Ramos (cell line): ENCODE results near the gene TTC7B.

Source experiments
- in situ Hi-C: fragments of 300-500 bp; cut with MboI; formaldehyde crosslinking; loops from one replicate; pipeline ENCODE4 v1.14.3; 2022; ENCODE audit warnings: low sequenced_read_pairs; ENCODE audit not compliant: unreplicated experiment

TTC7B gene

DNA sequence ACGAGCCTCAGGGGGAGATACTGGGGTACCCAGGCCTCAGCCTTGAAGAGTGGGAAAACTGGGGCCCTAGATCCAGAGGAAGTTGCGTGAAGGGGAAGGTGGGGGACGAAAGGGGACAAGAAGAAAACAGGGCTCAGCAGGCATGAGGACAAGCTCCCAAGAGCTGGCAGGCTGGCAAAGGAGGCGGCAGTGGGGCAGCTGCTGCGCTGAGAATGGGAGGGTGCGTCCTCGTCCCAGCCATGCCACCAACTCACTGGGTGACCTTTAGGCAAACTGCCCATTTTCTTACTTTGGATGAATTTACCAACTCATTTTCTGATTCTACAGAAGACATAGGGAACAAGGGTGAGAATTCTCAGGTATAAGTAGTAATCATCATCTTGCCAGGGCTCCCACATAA is 133.6 kb downstream of the TTC7B start:
- in situ Hi-C loops = no loop called here

DNA sequence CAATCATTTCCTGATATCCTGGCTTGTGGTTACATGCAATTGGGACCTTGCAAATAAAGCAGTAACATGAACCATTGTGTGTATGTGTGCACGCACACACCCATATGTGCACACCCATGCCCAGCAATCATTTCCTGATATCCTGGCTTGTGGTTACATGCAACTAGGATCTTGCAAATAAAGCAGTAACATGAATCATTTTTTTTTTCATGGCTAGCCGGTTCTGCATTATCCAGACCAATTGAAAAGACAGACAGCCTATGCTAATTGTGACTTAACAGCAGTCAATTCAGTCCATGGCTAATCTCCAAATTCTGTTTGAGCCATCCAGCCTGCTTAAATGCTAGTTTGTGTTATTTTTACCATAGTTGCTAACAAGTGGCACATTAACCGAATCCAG is 134.3 kb downstream of the TTC7B start:
- in situ Hi-C loops = no loop called here

DNA sequence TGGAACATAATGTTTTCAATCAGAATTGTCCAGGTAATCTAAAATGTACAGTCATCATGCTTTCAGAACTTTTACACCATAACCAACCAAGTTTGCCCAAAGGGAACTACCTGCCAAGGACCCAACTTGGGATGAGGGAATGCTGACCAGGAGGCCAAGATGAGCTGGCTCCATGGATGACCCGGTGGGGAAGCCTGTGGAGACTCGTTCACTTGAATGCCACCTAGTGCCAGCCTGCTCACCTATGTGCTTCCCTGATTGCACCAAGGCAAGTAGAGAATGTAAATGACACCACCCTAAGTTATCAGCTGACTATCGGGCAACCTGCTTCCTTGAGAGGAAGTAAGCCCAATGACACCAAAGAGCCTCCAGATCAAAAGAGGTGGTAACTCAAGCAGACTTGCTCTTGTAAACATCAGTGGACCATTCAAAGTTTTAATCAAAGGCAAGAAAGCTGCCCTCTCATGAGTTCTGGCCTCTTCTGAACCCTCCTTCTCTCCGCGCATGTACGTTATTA is 137.3 kb downstream of the TTC7B start:
- in situ Hi-C loops = no loop called here

DNA sequence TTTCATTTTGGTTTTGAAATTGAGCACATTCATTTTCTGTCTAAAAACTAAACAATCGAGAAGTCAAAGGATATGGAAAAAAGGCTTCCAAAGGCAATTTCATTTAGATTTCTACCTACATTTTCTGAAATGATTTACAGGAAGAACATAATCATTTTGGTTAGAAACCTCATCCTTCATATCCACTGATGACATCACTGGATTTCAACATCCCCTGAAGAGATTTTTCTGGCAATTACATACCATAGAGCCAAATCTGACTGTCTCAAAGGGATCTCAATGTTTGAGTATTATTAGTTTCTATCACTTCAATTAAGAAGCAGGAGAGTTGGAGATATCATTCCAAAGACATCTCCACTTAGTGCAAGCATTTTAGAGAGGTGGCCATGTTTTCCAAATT is 137.8 kb downstream of the TTC7B start:
- in situ Hi-C loops = no loop called here

- in situ Hi-C loops = no loop called here
These were observed 138.7 kb downstream of the TTC7B start for GRCh38 chr14:90677484-90678050.

DNA sequence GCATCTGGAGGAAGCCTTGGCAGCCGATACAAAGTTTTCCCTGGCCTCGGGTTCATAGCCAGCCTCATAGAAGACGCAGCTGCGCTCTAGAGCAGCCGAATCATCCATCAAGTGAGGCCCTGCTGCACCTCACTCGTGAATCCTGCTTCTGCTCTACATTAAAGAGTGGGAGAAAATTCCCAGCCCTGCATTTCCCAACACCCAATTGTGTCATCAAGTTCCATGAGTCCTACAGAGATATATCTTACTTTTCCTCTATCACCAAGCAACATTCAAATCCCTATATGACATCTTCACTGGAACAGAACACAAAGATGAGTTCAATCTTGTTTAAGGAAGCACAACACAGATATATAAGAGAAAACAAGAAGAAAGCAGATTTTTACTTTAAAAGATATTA is 139.3 kb downstream of the TTC7B start:
- in situ Hi-C loops = no loop called here

DNA sequence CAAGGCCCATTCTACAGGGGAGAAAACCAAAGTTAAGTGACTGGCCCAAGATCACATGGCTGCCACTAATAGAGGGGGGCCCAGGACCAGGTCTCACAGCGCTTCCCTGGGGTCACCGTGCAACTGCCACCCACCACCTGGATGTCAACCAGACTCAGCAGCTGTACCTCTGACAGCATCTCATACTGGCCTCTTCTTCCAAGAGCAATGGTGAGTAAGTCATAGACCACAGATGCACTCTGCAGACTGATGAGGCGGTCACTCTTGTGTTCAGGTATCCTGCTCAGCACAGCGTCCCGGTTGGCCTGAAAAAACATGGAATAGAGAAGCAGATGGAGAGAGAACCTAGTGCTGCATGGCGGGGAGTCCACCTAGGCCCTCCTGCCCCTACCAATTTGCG is 139.9 kb downstream of the TTC7B start:
- in situ Hi-C loops = no loop called here

GRCh38 chr14:90675399-90675798 is 140.8 kb downstream of the TTC7B start:
- in situ Hi-C loops = no loop called here

DNA sequence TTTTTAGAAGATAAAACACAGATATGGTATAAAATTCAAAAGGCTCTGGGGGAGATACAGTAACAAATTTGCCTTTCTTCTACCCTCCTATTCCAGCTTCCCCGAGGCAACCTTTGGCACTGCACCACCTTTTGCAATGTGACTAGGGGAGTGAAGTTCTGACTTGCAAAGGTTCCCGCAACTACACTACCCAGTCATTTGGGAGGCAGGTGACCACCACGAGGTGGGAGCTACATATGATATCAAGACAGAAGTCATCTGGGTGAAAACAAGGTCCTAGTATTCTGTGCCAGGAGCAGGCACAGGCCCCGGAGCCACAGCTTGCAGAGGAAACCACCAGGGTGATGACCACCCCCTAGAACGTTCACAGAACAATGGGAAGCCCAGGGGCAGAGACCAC is 141.5 kb downstream of the TTC7B start:
- in situ Hi-C loops = no loop called here

DNA sequence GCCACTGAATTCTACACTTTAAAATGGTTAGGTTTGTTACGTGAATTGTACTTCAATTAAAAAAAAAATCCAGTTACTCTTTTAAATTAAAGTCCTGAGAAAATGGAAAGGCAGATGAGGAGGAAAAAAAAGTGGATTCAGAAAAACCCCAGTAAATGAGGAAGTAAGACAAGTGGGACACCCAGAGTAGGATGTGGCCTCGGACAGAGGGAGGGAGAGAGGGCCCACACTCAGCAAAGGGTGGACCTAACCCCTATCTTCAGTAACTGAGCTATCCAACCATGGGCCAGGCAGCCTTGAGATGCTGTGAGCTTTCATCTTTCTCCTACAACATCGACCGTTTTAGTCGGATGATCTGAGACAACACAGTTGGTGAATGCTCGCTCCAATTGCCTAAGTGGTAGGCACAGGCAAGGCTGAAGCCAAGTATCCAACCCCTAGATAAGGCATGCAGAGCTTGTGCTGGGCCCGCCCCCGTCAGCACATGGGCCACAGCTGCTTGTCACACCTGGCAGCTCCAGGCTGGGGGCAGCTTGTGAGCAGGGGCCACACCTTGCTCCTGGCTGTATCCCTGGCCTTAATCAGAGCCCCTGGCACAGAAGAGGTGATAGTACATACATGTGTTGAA is 142.1 kb downstream of the TTC7B start:
- in situ Hi-C loops = no loop called here

DNA sequence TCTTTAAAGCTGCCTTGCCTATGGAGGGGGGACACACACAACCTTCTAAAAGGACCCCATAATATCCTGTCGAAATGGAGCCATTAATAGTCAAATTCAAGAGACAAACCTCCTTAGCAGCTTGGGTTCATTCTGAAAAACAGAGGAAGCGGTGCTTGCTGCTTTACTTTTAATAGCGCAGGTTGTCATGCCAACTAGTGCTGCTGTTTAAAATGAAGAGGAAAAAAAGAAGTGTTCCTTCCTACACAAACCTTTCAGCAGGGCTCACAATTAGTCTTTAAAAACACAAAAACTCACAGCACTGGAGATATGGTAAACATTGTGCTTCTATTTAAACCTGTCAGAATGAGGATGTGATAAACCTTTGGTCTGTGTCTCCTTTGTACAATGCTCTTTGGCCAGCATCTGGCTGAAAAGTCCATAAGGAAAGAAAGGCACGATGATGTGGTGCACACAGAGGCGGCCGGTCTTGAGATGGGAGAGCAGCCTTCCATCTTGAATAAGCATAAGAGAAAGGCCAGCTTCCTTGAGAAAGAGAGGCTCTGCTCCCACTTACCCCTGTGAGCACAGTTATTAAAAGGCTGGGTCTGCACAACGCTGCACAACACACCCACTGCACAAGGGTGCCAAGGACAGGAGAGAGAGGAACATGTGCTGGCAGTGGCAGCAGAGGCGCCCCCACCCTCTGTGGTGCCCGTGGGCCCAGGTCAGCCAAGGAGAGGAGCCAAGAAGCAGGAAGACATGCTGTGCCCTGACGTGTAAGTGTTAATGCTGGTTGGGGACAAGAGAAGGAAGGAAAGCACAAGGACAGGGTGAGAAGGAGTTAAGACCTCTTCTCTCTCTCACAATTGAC is 144.6 kb downstream of the TTC7B start:
- in situ Hi-C loops = no loop called here

GRCh38 chr14:90669731-90670130 is 146.5 kb downstream of the TTC7B start:
- in situ Hi-C loops = no loop called here

DNA sequence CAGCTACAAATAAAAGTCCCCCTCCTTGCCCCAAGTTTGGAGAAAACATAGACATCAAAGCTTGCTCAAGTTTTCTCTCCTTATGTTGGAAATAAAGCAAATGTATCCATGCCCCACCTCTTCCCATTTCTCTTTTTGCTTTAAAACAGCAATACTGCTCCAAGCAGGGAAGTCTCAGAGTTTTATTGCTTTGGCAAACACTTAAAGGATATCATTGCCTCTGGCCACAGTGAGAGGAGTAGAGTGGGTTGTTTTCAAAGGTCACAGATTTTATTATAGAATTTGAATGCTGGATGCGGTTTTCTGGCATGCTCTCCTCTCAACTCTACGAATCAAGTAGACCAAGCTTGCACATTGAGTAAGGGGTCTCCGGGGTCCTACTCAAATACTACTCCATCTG is 149.7 kb downstream of the TTC7B start:
- in situ Hi-C loops = no loop called here

DNA sequence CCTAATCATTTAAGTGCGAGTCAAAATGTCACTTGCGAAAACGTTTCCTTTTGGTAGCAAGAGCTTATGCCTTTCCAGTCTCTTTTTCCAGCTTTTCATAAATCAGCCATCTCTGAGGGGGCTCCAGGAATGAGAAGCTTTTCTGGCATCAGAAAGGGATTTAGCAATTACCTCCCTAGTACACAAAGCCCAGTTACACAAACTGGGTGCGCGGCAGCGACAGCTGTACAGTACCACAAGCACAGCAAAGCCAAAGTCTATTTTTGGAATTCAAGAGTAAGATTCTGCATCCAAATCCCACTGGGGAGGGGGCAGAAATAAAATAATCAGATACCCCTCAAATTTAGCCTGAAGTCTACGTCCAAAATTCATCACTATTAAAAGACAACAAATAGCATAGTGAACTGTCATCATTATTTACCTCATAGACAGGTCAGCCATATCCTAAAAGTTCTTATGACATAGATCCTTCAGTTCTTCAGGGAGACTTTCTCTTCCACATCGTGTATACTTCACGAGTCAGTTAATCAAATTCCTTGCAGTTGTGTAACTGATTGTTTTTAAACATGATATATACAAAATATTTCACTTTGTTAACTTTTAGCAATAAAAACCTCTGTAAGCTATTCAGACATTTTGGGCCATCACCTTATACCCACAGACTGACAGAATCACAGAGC is 150.8 kb downstream of the TTC7B start:
- in situ Hi-C loops = no loop called here

- in situ Hi-C loops = no loop called here
These were observed 151.3 kb downstream of the TTC7B start for GRCh38 chr14:90664911-90665310.

- in situ Hi-C loops = no loop called here
These were observed 152.6 kb downstream of the TTC7B start for GRCh38 chr14:90663680-90664079.

GRCh38 chr14:90663140-90663539 is 153.1 kb downstream of the TTC7B start:
- in situ Hi-C loops = no loop called here

DNA sequence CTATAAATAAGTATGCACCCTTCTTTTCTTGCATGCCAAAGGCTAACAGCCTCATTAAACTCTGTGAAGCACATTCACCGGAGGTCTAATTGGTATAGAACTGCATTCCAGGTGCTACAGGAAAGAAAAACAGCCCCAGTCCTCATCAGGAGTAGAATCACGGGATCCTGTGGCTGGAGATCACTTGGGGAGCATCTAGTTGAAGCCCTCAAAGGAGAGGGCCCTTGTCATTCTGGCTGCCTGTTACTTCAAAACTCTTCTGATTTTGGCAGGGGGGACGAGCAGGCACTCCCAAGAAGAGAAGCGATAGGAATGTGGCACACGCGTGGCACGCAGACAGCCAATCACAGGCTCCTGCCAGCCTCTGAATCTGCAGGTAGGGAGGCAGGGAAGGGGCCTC is 154.4 kb downstream of the TTC7B start:
- in situ Hi-C loops = no loop called here

GRCh38 chr14:90660865-90661570 is 155.2 kb downstream of the TTC7B start:
- in situ Hi-C loops = no loop called here

DNA sequence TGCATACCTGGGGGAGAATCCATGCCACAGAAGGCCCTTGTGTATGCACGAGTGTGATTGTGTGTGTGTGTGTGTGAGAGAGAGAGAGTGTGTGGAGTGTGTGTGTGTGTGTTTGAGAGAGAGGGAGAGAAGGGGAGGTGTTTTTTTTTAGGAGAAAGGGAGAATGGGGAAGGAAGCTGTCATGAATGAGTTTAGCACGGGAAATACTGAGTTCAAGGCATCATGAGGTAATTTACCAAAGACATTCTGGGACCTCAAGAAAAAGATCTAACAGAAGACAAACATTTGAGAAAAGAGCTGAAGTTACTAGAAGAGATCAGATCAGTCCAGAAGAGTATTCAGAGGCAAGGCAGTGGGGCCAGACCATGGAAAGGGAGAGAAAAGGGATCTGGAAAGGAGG is 157.1 kb downstream of the TTC7B start:
- in situ Hi-C loops = no loop called here
